Stimulated activated naive B cell treated with anti-CD40 and anti-IgM and Interleukin-4, amounts not matched to agents 10 μg/mL and 1 μg/mL and 100 μg/mL, for 72 hours (primary cell): ENCODE measurements around the gene NR1I2.

Experiments
- ATAC-seq, 2 donors: fragments of 150-1000 bp; cut with Tn5 transposase; replicated peaks; 2 replicates each; pipeline ENCODE4 v1.10.0; 2021; ENCODE audit warnings: moderate library complexity in 1 of 2
- DNase-seq: peaks from one replicate; pipeline ENCODE4 v3.0.0; 2021
- H3K27ac Mint-ChIP-seq: one replicate; pipeline ENCODE4 v1.8.0; 2022; ENCODE audit warnings: mild to moderate bottlenecking, mixed read lengths
- H3K27me3 Mint-ChIP-seq, 2 donors: one replicate each; pipeline ENCODE4 v1.8.0; 2022; ENCODE audit warnings: mixed read lengths in 2 of 2
- H3K36me3 Mint-ChIP-seq, 2 donors: one replicate each; pipeline ENCODE4 v1.8.0; 2022; ENCODE audit warnings: mixed read lengths in 2 of 2, mild to moderate bottlenecking in 1 of 2
- H3K4me1 Mint-ChIP-seq, 2 donors: one replicate each; pipeline ENCODE4 v1.8.0; 2022; ENCODE audit warnings: mixed read lengths in 2 of 2, mild to moderate bottlenecking in 1 of 2
- H3K4me3 Mint-ChIP-seq, 2 donors: one replicate each; pipeline ENCODE4 v1.8.0; 2022; ENCODE audit warnings: mild to moderate bottlenecking in 2 of 2, mixed read lengths in 2 of 2, moderate library complexity in 1 of 2
- H3K9me3 Mint-ChIP-seq, 2 donors: one replicate each; pipeline ENCODE4 v1.8.0; 2022; ENCODE audit warnings: mixed read lengths in 2 of 2, mild to moderate bottlenecking in 1 of 2

The NR1I2 gene

DNA sequence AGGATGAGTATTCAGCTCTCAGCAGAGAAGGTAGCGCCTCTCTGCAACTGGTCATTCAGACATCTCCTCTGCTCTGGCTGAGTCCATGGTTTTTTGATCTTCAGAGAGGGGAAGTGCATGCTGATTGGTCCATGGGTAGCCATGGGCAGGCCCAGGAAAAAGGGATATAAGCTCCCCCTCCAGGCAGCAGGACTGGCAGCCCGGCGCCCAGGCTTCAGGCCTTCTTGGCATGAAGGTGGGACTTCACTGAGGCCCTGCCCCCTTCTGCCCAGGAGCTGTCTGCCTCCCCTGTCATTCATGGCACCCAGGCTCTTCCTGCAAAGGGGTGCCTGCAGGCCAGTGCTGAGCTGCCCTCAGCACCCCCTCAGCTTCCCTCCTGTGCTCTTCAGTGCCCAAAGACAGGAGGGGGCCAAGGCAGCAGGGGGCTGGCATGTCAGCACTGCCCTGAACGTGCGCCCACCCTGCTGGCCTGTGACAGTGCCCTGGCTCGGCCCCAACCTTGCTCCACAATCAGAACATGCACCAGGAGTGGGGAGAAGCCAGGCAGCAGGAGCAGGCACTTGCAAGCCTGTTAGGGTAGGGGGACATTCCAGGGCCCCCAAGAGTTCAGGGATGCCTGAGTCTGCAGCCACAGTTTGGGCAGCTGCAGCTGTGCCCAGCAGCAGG, 13.8 kb upstream of the NR1I2 start:
- Mint-ChIP-seq H3K36me3 (no peaks in the 10 kb centered on the region), H3K27ac (no peak overlapping the region), H3K4me1 (no peaks in the 10 kb centered on the region), H3K4me3 (no peak overlapping the region), H3K27me3 (no peaks in the 10 kb centered on the region), H3K9me3 (peaks cover 0 to 1% of the 10 kb centered on the region in 2 donors)
- ATAC-seq = no peak
- no peak for DNase-seq

DNA sequence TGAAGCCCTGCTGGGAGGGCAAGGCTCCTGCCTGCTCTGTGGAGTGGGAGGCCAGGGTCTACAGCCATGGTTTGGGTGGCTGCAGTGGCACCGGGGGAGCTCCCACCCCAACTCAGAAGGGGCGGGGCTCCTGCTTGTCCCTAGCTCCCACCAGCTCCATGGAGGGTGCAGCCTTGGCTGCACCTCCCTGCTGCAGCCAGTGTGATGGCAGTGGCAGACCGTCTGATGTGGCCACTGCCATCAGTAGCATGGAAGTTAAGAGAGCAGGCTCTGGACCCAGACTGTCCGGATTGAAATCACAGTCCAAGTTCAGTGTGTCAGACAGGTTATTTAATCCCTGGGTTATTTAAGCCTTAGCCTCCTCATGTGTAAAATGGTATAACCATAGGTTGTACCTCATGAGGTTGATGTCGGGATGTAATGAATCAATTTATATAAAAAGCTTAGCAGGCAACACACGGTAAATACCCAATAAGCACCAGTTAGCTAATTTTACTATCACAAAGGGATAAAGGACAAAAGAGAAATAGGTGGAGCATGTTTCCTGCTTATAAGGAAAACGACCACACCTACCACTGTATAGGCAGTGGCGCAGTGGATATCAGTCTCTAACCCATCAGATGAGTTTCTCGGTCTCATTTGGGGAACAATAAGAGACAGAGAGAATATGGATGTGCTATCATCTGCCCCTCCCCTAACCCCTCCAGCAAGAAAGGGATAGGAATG, 13.1 kb upstream of the NR1I2 start:
- no peak for ATAC-seq
- DNase-seq = no peak
- H3K9me3 Mint-ChIP-seq = no peaks in the 10 kb centered on the region
- no peaks in the 10 kb centered on the region for H3K4me1 Mint-ChIP-seq
- H3K36me3 Mint-ChIP-seq = no peaks in the 10 kb centered on the region
- H3K27me3 Mint-ChIP-seq = no peaks in the 10 kb centered on the region
- no peak overlapping the region for H3K4me3 Mint-ChIP-seq
- no peak overlapping the region for H3K27ac Mint-ChIP-seq

DNA sequence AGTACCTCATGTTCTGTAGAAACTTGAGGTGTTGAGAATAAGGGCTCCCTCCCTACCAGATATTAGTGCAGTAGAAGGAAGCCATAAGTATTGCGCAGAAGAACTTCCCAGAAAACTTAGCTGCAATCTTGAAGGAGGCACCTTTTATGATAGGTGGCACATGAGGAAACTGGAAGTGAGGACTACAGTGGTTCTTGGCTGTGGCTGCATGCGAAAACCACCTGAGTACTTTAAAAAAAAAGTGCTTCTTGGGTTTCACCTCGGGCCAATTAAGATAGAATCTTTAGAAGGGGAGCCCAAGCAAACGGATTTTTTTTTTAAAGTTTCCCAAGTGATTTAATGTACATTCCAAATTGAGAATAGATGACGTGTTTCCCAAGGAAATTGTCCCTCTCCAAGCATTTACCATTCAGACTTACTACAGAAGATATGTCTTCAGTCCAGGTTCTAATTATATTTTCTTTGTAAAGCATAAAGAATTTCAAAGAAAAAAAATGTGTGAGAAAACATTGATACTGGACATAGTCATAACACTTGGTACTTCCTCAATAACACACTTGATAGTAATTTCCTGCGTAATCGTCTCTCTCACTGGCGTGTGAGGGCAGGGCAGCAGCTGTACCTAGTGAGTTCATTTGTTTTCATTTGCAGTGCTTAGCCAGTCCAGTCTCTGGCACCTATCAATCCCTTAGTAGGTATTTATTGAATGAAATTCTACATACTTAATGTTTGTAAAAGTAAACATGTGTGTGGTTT, 12.3 kb upstream of the NR1I2 start:
- no peak for ATAC-seq
- no peak overlapping the region for H3K27ac Mint-ChIP-seq
- no peaks in the 10 kb centered on the region for H3K27me3 Mint-ChIP-seq
- H3K4me3 Mint-ChIP-seq = no peak overlapping the region
- DNase-seq = no peak
- H3K9me3 Mint-ChIP-seq = no peaks in the 10 kb centered on the region
- H3K4me1 Mint-ChIP-seq = no peaks in the 10 kb centered on the region
- no peaks in the 10 kb centered on the region for H3K36me3 Mint-ChIP-seq

DNA sequence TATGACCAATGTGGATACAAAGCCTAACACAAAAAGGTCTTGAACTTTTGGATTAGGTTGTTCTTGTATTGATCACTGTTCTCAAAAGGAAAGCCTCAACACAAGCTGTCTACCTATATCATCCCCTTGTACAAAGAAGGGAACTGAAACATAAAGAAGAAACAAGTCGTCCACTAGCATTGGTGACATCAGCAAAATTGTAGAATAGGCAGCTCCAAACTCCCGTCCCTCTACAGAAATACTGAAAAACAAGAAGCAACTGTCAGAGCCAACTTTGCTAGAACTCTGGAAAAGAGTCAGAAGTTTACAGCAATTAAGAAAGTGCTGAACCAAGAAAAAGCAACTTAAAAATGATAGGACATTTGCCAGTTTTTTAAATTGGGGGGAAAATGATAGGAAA, 7.5 kb upstream of the NR1I2 start:
- Mint-ChIP-seq H3K4me3 (no peak overlapping the region), H3K4me1 (no peaks in the 10 kb centered on the region), H3K36me3 (no peaks in the 10 kb centered on the region), H3K27me3 (no peaks in the 10 kb centered on the region), H3K9me3 (peaks cover 8% of the 10 kb centered on the region in 2 donors), H3K27ac (no peak overlapping the region)
- ATAC-seq (peak; percentile 23 to 38), DNase-seq (no peak)

DNA sequence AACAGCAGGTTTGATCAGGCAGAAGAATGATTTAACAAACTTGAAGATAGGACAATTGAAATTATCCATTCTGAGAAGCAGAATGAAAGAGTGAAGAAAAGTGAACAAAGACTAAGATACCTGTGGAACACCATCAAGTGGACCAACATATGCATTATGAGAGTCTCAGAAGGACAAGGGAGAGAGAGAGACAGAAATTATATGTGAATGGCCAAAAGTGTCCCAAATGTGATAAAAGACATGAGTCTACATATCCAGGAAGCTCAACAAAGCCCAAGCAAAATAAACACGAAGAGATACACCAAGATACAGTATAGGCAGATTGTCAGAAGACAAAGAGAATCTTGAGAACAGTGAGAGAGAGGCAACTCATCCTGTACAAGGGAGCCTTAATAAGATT, 5.6 kb upstream of the NR1I2 start:
- H3K27me3 Mint-ChIP-seq = no peaks in the 10 kb centered on the region
- ATAC-seq (no peak), DNase-seq (no peak)
- H3K9me3 Mint-ChIP-seq = peaks cover 8% of the 10 kb centered on the region in 2 donors
- H3K4me1 Mint-ChIP-seq = peaks cover 3 to 10% of the 10 kb centered on the region in 2 donors
- no peaks in the 10 kb centered on the region for H3K36me3 Mint-ChIP-seq
- H3K4me3 Mint-ChIP-seq = no peak overlapping the region
- no peak overlapping the region for H3K27ac Mint-ChIP-seq

DNA sequence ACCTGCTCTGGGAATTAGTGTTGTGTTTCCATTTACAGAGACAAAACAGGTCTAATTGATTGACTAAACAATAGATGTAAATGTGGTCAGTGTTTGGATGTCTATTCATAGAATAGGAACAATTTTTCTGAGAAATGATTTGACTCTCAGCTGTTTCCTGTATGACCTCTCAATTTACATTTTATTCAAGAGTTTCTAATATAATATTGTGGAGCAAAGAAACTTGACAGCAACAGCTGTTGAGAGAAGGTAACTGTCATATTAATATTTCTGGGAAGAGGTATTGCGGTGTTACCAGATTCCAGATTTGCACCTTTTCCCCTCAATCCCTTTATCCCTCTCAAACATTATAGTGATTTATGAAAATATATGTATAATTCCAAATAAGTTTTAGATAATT, 3.7 kb upstream of the NR1I2 start:
- DNase-seq = no peak
- H3K4me3 Mint-ChIP-seq = no peak overlapping the region
- peaks cover 3 to 10% of the 10 kb centered on the region in 2 donors for H3K4me1 Mint-ChIP-seq
- ATAC-seq = no peak
- H3K36me3 Mint-ChIP-seq = no peaks in the 10 kb centered on the region
- no peak overlapping the region for H3K27ac Mint-ChIP-seq
- H3K9me3 Mint-ChIP-seq = peaks cover 8% of the 10 kb centered on the region in 2 donors
- H3K27me3 Mint-ChIP-seq = no peaks in the 10 kb centered on the region

DNA sequence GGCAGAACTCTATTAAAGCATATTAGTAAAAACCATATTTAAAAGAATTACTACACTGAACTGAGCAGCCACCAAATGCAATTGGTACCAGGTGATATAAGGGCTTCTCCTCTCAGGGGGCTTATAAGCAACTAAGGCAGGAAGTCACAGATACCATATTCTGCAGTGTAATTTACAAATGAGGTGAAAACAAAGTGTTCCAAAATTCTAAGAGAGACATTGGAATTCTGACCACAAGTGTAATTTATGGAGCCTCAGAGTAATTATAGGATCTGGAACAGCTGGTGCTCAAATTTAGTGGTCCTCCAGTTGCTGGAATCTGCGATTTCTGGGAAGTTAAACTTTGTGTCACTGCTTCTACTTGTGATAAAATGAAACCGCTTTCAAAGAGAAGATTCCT, 3.1 kb upstream of the NR1I2 start:
- no peak for ATAC-seq
- Mint-ChIP-seq H3K4me3 (no peak overlapping the region), H3K36me3 (no peaks in the 10 kb centered on the region)

DNA sequence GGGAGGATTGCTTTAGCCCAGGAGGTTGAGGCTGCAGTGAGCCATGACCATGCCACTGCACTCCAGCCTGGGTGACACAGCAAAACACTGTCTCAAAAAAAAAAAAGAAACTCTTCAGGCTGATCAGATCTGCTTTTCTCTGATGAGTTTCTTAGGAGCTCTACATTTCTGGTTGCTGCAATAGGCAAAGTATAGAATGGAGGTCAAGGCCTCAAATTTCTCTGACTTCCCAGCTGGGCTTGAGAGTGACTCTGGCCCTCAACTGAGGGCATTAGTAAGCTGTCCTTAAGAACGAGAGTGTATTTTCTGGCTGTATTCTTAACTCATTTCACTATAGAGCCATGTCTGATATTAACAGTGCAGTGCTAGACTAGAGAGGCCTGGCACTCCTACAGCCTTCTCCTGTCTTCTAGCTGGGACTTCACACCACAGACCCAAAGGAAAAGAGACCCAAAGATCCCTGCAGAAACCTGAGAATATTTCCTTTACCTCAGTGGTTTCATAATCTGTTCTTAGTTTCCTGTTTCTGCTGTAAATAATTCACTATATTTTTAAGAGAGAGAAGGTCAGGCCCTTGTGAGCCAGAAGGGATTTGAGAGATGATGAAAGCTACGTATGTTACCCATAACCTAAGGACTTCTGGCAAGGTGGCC, 2.0 kb upstream of the NR1I2 start:
- peak; percentile 58 to 61 for ATAC-seq
- peak overlapping the region; percentile 28 for H3K27ac Mint-ChIP-seq
- H3K4me3 Mint-ChIP-seq = no peak overlapping the region
- peaks cover 3 to 10% of the 10 kb centered on the region in 2 donors for H3K4me1 Mint-ChIP-seq
- H3K27me3 Mint-ChIP-seq = no peaks in the 10 kb centered on the region
- DNase-seq = no peak
- no peaks in the 10 kb centered on the region for H3K36me3 Mint-ChIP-seq
- H3K9me3 Mint-ChIP-seq = peaks cover 7 to 8% of the 10 kb centered on the region in 2 donors

More for the DNA sequence above, 3.1 kb upstream of the NR1I2 start:
- Mint-ChIP-seq H3K27me3 (no peaks in the 10 kb centered on the region), H3K27ac (no peak overlapping the region), H3K9me3 (peaks cover 8% of the 10 kb centered on the region in 2 donors), H3K4me1 (peaks cover 3 to 10% of the 10 kb centered on the region in 2 donors)
- no peak for DNase-seq

DNA sequence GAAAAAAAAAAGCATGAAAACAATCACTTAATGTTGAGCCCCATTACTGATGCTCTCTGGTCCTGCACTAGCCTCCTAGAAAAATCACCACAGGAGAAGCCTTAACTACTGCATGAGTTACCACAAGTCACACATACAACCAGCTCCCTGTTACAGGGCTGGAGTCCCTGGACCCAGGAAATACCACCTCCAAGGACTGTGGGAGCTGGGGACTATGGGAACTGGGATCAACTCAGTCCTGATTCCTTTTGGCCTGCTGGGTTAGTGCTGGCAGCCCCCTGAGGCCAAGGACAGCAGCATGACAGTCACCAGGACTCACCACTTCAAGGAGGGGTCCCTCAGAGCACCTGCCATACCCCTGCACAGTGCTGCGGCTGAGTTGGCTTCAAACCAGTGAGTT, 559 bp downstream of the NR1I2 start:
- Mint-ChIP-seq H3K4me3 (no peak overlapping the region), H3K36me3 (no peaks in the 10 kb centered on the region), H3K4me1 (peaks cover 3 to 10% of the 10 kb centered on the region in 2 donors), H3K27ac (no peak overlapping the region), H3K9me3 (no peaks in the 10 kb centered on the region), H3K27me3 (no peaks in the 10 kb centered on the region)
- no peak for DNase-seq
- ATAC-seq = no peak

DNA sequence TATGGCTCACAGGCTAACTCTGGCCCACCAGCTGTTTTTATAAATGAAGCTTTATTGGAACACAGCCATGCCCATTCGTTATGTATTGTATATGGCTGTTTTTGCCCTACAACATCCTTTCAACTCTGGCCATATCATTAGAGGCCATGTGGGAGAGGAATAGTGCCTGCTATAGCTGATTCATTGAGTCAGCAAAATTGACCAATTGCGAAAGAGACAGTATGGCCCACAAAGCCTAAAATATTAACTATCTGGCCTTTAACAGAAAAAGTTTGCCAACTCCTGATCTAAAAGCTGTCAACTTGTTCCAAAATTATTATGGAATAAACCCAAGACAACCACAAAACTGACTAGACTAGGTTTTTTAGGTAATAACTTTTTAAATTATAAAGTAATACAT, 1.4 kb downstream of the NR1I2 start:
- no peak for DNase-seq
- Mint-ChIP-seq H3K27ac (no peak overlapping the region), H3K4me1 (peaks cover 3 to 10% of the 10 kb centered on the region in 2 donors), H3K9me3 (no peaks in the 10 kb centered on the region), H3K27me3 (no peaks in the 10 kb centered on the region), H3K4me3 (no peak overlapping the region), H3K36me3 (no peaks in the 10 kb centered on the region)
- ATAC-seq = no peak

DNA sequence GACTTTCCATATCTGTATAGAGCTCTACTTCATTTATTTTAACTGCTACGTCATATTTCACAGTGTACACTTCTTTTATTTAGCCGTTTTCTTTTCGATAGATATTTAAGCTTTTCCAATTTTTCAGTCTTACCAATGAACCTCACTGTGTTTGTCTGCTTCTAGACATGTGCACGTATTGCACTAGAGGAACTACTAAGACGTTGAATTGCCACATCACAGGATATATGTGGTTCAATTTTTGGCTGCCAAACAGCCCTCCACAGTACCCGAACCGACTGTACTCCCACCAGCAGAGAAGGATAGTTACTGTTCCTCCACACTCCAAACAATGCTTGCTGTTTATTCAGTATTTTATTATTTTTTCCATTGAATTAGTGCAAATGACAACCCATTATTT, 2.0 kb downstream of the NR1I2 start:
- Mint-ChIP-seq H3K4me3 (no peak overlapping the region), H3K9me3 (peaks cover 2 to 3% of the 10 kb centered on the region in 2 donors), H3K36me3 (peaks cover 0 to 2% of the 10 kb centered on the region in 2 donors), H3K27me3 (no peaks in the 10 kb centered on the region), H3K4me1 (peaks cover 3 to 10% of the 10 kb centered on the region in 2 donors), H3K27ac (no peak overlapping the region)
- DNase-seq (no peak), ATAC-seq (no peak)

DNA sequence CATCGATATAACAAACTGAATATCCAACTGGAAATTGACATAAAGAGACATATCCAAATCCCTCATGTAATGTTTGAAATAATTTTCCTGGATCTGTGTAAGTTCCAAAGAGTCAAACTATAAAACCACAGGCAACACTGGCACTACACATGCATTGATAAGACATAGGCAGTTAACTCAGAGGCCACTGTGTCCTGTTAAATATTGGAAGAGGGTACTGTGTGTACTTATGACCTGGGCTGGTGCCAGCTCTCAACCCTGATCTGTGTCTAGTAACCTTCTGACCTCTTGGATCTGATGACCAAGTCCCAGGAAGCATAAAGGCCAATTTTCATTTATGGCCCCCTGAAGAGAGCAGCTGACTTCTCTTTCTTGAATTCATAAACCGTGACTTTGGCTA, 4.5 kb downstream of the NR1I2 start:
- ATAC-seq = no peak
- no peak overlapping the region for H3K27ac Mint-ChIP-seq
- H3K9me3 Mint-ChIP-seq = peaks cover 9 to 11% of the 10 kb centered on the region in 2 donors
- DNase-seq = no peak
- peaks cover 0 to 9% of the 10 kb centered on the region in 2 donors for H3K36me3 Mint-ChIP-seq
- H3K27me3 Mint-ChIP-seq = no peaks in the 10 kb centered on the region
- peaks cover 0 to 1% of the 10 kb centered on the region in 2 donors for H3K4me1 Mint-ChIP-seq
- no peak overlapping the region for H3K4me3 Mint-ChIP-seq

DNA sequence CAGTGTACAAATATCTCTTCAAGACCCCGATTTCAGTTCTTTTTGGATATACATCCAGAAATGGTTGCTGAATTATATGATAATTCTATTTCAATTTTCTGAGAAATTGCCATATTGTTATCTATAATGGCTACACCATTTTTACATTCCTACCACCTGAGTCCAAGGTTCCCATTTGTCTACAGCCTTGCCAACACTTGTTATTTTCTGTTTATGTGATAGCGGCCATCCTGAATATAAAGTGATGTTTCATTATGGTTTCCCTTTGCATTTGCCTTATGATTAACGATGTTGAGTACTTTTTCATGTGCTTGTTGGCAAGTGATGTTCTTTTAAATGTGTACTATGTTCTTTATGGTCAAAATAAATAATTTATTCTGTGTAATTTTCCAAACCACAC, 8.5 kb downstream of the NR1I2 start:
- ATAC-seq (no peak), DNase-seq (no peak)
- peaks cover 0 to 9% of the 10 kb centered on the region in 2 donors for H3K36me3 Mint-ChIP-seq
- peaks cover 9 to 11% of the 10 kb centered on the region in 2 donors for H3K9me3 Mint-ChIP-seq
- no peak overlapping the region for H3K4me3 Mint-ChIP-seq
- no peak overlapping the region for H3K27ac Mint-ChIP-seq
- peaks cover 0 to 1% of the 10 kb centered on the region in 2 donors for H3K4me1 Mint-ChIP-seq
- no peaks in the 10 kb centered on the region for H3K27me3 Mint-ChIP-seq

DNA sequence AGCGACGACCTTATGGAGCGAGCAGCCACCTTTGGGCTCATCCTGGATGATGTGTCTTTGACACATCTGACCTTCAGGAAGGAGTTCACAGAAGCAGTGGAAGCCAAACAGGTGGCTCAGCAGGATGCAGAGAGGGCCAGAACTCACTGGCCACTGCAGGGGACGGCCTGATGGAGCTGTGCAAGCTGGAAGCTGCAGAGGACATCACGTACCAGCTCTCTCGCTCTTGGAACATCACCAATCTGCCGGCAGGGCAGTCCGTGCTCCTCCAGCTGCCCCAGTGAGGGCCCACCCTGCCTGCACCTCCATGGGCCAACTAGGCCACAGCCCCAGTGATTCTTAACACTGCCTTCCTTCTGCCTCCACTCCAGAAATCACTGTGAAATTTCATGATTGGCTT, 10.4 kb downstream of the NR1I2 start:
- H3K9me3 Mint-ChIP-seq = peaks cover 9 to 11% of the 10 kb centered on the region in 2 donors
- no peak overlapping the region for H3K4me3 Mint-ChIP-seq
- no peak for DNase-seq
- no peak overlapping the region for H3K27ac Mint-ChIP-seq
- ATAC-seq = no peak
- H3K27me3 Mint-ChIP-seq = peaks cover 8 to 11% of the 10 kb centered on the region in 2 donors
- H3K36me3 Mint-ChIP-seq = peaks cover 0 to 9% of the 10 kb centered on the region in 2 donors
- peaks cover 0 to 1% of the 10 kb centered on the region in 2 donors for H3K4me1 Mint-ChIP-seq
